ENCODE measurements around the gene GINS1.

The GINS1 gene

DNA sequence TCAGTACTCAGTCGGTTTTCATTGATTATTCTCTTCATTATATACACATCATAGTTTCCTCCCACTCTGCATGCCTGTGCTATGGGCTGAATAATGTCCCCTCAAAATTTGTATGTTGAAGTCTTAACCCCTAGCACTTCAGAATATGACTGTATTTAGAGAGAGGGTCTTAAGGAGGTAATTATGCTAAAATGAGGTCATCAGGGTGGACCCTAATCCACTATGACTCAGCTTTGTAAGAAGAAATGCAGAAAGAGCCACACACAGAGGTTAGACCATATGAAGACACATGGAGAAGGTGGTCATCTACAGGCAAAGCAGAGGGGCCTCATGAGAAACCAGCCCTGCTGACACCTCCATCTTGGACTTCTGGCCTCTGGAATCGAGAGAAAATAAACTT lies 32.6 kb upstream of the GINS1 start:
- no peak overlapping the region for H3K27ac ChIP-seq (replicated peaks)
- no peak for DNase-seq (ENCODE audit: low read depth in 1 of 2, low spot score in 1 of 2)
- TF ChIP-seq, protein P1, sequence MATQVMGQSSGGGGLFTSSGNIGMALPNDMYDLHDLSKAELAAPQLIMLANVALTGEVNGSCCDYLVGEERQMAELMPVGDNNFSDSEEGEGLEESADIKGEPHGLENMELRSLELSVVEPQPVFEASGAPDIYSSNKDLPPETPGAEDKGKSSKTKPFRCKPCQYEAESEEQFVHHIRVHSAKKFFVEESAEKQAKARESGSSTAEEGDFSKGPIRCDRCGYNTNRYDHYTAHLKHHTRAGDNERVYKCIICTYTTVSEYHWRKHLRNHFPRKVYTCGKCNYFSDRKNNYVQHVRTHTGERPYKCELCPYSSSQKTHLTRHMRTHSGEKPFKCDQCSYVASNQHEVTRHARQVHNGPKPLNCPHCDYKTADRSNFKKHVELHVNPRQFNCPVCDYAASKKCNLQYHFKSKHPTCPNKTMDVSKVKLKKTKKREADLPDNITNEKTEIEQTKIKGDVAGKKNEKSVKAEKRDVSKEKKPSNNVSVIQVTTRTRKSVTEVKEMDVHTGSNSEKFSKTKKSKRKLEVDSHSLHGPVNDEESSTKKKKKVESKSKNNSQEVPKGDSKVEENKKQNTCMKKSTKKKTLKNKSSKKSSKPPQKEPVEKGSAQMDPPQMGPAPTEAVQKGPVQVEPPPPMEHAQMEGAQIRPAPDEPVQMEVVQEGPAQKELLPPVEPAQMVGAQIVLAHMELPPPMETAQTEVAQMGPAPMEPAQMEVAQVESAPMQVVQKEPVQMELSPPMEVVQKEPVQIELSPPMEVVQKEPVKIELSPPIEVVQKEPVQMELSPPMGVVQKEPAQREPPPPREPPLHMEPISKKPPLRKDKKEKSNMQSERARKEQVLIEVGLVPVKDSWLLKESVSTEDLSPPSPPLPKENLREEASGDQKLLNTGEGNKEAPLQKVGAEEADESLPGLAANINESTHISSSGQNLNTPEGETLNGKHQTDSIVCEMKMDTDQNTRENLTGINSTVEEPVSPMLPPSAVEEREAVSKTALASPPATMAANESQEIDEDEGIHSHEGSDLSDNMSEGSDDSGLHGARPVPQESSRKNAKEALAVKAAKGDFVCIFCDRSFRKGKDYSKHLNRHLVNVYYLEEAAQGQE (IDR thresholded peaks at IDR 0.05; ENCODE audit: insufficient replicate concordance, low read depth) = no peak
- no peak for TF ChIP-seq POLR2AphosphoS5 (IDR thresholded peaks at IDR 0.05; ENCODE audit: low read depth)
- TF ChIP-seq SPI1 (IDR thresholded peaks at IDR 0.05; ENCODE audit: borderline replicate concordance, low read depth) = no peak
- TF ChIP-seq GABPA (IDR thresholded peaks at IDR 0.05; ENCODE audit: low read depth) = no peak
- TF ChIP-seq, protein P2, sequence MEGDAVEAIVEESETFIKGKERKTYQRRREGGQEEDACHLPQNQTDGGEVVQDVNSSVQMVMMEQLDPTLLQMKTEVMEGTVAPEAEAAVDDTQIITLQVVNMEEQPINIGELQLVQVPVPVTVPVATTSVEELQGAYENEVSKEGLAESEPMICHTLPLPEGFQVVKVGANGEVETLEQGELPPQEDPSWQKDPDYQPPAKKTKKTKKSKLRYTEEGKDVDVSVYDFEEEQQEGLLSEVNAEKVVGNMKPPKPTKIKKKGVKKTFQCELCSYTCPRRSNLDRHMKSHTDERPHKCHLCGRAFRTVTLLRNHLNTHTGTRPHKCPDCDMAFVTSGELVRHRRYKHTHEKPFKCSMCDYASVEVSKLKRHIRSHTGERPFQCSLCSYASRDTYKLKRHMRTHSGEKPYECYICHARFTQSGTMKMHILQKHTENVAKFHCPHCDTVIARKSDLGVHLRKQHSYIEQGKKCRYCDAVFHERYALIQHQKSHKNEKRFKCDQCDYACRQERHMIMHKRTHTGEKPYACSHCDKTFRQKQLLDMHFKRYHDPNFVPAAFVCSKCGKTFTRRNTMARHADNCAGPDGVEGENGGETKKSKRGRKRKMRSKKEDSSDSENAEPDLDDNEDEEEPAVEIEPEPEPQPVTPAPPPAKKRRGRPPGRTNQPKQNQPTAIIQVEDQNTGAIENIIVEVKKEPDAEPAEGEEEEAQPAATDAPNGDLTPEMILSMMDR (IDR thresholded peaks at IDR 0.05; ENCODE audit: insufficient read depth, low read length) = no peak
- no peaks in the 10 kb centered on the region for H3K27me3 ChIP-seq (ENCODE audit: insufficient read depth, poor library complexity, severe bottlenecking)
- H3K4me3 ChIP-seq (replicated peaks; ENCODE audit: insufficient read depth, low read length) = no peak overlapping the region

DNA sequence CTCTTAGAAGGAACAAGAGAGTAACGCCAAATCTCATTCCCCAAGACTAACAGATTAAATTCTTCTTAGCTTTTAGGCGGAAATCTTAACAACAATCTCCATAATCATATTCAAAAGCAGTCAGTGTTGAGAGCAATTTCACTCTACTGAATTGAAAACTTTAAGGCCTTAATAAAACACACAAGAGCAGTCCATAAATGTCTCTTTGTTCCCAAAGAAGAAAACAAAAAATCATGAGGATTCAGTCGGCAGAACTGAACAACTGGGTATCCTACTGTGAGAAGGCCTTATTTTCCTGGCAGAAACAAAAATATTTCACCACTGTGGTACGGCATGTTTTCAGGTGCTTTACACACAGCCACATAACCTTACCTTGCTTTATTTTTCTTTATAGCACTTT lies 31.2 kb upstream of the GINS1 start:
- Histone ChIP-seq H3K4me3 (replicated peaks; ENCODE audit: insufficient read depth, low read length) (no peak overlapping the region), H3K27ac (replicated peaks) (no peak overlapping the region), H3K27me3 (ENCODE audit: insufficient read depth, poor library complexity, severe bottlenecking) (no peaks in the 10 kb centered on the region)
- DNase-seq (ENCODE audit: low read depth in 1 of 2, low spot score in 1 of 2) = no peak
- TF ChIP-seq, protein P2 (IDR thresholded peaks at IDR 0.05; ENCODE audit: insufficient read depth, low read length) = no peak
- no peak for TF ChIP-seq POLR2AphosphoS5 (IDR thresholded peaks at IDR 0.05; ENCODE audit: low read depth)

DNA sequence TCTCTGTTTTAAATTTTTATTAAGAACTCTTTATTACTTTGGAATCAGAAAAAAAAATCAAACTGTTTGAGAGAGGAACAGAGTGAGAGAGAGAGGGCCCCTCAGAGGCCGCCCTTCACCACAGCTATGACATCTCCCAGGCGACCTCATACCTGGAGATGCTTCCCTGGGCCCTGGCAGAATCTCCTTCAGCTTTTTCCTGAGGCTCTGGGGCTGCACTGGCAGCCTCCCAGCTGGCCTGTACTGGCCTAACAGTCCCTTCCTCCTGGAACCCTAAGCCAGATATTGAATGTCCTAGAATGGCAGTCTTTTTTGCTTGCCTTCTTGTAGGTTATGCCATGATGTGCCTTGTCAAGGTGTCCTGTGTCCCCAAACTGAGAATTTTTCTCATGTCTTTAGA lies 30.6 kb upstream of the GINS1 start:
- Histone ChIP-seq H3K4me3 (replicated peaks; ENCODE audit: insufficient read depth, low read length) (no peak overlapping the region), H3K27ac (replicated peaks) (no peak overlapping the region), H3K27me3 (ENCODE audit: insufficient read depth, poor library complexity, severe bottlenecking) (no peaks in the 10 kb centered on the region)
- no peak for DNase-seq (ENCODE audit: low read depth in 1 of 2, low spot score in 1 of 2)
- TF ChIP-seq GABPA (IDR thresholded peaks at IDR 0.05; ENCODE audit: low read depth) = no peak

DNA sequence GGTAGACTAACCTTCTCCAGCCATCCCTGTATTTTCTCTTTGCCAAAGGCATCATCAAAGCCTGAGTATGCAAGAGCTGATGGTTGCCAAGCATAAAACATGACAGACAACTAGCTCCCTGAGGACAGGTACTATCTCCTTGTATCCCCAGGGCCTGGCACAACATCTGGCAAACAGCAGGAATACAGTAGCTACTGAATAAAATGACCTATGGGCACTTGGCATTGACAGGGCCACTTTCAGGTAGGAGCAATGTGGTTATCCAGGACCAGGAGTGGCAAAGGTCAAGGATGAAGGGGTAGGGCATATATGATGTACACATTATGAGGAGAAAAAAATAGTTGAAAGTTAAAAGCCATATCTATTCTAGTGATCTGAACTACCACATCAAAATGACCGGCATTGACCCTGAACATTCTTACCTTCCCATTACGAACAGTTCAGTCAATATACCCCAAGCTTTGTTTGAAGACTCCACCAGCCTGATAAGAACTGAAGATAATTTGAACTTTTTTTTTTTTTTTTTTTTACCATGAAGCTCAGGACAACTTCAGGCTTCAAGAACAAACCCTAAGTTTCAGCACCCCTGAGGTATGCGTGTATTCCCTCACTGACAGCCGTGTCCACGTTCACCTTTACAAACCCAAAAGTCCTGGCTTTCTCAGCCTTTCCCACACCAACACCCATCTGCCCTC lies 29.1 kb upstream of the GINS1 start:
- TF ChIP-seq, protein P1 (IDR thresholded peaks at IDR 0.05; ENCODE audit: insufficient replicate concordance, low read depth) = no peak
- TF ChIP-seq GABPA (IDR thresholded peaks at IDR 0.05; ENCODE audit: low read depth) (no peak), SPI1 (IDR thresholded peaks at IDR 0.05; ENCODE audit: borderline replicate concordance, low read depth) (no peak), POLR2AphosphoS5 (IDR thresholded peaks at IDR 0.05; ENCODE audit: low read depth) (no peak)
- TF ChIP-seq, protein P2 (IDR thresholded peaks at IDR 0.05; ENCODE audit: insufficient read depth, low read length) = no peak

More for the DNA sequence above, 29.1 kb upstream of the GINS1 start:
- DNase-seq (ENCODE audit: low read depth in 1 of 2, low spot score in 1 of 2) = no peak
- H3K4me3 ChIP-seq (replicated peaks; ENCODE audit: insufficient read depth, low read length) = no peak overlapping the region
- H3K27ac ChIP-seq (replicated peaks) = no peak overlapping the region
- no peaks in the 10 kb centered on the region for H3K27me3 ChIP-seq (ENCODE audit: insufficient read depth, poor library complexity, severe bottlenecking)

Data from HL-60 (cell line).